WI38 (cell line): ENCODE measurements around the gene PPP3CA.
A peak's percentile ranks its signal among the peaks of the same experiment; 100 is the strongest.

Source experiments
- H3K4me3 ChIP-seq: 2 replicates; pipeline ENCODE4 v1.5.1; 2011; ENCODE audit warnings: low read depth, mild to moderate bottlenecking, control low read depth, low read length
- TF ChIP-seq, protein P1 (sequence below): IDR thresholded peaks from 2 replicates; pipeline ENCODE4 v1.5.1; 2012; ENCODE audit warnings: low read depth, mild to moderate bottlenecking, control low read depth, low read length

The PPP3CA gene

DNA sequence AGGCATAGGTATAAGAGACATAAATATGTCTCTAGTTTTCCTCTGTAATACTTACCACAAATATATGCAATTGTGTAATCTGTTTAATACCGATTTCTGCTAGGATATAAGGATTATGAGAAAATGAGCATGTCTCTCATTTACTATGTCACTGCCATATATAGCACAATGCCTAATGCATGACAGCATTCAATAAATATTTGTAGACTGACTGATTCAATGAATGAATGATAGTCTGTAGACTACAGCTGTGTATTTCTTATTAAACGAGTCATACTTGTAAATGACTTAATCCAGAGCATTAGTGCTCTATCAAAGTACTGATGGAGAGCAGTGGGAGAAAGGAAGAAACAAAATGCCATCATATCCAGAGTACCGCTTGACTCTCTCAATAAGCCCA lies 175.6 kb downstream of the PPP3CA start:
- no peak overlapping the region for H3K4me3 ChIP-seq
- TF ChIP-seq, protein P1, sequence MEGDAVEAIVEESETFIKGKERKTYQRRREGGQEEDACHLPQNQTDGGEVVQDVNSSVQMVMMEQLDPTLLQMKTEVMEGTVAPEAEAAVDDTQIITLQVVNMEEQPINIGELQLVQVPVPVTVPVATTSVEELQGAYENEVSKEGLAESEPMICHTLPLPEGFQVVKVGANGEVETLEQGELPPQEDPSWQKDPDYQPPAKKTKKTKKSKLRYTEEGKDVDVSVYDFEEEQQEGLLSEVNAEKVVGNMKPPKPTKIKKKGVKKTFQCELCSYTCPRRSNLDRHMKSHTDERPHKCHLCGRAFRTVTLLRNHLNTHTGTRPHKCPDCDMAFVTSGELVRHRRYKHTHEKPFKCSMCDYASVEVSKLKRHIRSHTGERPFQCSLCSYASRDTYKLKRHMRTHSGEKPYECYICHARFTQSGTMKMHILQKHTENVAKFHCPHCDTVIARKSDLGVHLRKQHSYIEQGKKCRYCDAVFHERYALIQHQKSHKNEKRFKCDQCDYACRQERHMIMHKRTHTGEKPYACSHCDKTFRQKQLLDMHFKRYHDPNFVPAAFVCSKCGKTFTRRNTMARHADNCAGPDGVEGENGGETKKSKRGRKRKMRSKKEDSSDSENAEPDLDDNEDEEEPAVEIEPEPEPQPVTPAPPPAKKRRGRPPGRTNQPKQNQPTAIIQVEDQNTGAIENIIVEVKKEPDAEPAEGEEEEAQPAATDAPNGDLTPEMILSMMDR, result no peak

DNA sequence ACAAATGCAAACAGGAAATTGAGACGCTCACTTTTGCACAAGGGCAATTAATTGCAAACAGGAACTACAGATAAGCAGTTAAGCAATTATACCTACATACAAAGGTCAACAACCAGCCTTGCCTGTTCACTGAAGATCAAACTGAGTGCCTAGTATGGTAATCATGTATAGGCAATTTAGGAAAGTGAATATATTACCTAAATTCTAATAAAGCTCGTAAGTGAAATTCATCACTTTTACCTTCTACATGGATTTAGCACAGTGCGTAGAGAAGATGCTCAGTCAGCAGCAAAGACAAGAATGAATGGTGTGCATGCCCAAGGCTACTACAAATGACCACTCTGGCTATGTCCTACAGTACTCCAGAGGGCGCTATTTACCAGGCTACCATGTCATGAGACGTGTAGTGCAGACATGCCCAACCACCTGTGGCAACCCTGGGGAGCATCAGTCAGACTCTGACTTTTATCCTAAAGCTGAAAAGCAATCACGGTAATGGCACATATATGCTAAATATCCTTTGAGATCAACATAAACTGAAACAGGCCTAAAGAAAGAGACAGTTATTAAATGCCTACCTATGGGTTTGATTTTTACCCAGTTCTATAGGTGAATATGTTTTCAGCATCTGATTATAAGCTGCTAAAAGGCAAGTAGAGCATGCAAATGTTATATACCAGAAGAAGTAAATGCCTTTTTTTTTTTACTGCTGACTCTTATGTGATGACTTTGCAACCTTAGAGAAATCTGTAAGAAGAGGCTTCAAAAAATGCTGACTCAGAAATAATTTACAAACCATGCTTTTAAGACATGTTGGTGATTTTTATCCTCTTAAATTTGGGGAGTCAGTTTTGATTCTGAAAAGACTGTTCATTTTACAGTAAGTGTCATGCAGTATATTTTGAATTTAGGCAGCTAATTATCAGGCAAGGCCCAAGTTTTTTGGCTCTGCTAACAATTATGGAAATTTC lies 178.0 kb downstream of the PPP3CA start:
- H3K4me3 ChIP-seq, result no peak overlapping the region
- TF ChIP-seq, protein P1, result peak; percentile 42

DNA sequence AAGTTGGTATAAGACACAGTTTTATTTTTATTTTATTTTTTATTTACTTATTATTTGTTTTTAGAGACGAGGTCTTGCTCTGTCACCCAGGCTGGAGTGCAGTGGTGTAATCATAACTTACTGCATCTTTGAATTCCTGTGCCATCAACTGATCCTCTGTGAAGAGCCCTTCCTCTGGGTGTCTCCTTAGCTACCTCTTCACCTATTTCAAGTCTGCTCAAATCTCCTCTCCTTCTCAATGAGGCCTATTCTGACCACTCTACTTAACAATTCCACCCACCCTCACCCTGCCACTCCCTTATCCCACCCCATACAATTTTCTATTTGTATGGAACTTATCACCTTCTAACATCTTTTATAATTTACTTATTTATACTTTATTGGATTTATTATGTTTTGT lies 183.4 kb downstream of the PPP3CA start:
- no peak overlapping the region for H3K4me3 ChIP-seq
- TF ChIP-seq, protein P1, result no peak

DNA sequence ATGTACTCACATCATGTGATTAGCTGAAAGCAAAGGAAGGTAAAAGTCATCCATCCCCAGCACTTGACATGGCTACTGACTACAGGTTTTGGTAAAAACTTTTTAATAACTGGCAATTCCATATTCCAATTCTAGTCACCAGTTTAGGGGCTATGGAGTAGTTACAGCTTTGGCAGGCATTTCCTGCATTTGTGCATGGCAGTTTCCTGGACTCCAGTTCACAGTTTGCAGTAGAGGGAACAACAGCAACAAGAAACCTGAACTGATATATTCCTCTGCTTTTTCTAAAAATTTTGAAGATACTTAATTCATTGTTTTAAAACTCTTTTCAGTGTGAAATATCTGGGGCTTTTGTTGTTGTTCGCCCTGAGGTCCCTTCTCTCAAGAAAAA lies 184.3 kb downstream of the PPP3CA start:
- TF ChIP-seq, protein P1, result no peak
- no peak overlapping the region for H3K4me3 ChIP-seq

DNA sequence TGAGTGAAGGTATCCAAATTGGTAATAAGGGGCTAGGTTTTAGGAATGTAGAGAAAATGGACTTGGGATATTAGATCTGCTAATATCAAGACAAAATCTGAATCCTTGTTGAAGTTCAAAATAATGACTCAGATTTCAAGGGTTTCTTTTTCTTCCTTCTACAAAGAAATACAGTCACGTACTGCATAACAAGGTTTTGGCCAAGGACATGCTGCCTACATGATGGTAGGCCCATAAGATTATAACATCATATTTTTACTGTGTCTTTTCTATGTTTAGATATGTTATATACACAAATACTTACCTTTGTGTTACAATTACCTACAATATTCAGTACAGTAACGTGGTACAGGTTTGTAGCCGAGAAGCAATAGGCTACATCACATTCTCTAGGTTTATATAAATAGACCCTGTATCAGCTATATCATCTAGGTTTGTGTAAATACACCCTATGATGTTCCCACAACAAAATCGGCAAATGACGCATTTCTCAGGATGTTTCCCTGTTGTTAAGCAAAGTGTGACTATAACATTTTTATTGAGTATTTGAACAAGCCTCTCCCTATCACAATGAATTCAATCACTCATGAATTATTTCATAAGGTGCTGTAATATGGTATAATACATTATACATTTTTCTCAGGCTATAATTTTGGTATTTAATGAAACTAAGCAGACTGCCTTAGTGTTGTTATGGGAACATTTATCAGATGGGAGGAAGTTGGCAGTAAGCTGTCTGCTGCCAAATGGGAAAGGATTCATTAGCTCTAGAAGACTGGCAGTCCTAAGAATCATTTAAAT lies 186.3 kb downstream of the PPP3CA start:
- TF ChIP-seq, protein P1, result no peak
- H3K4me3 ChIP-seq, result no peak overlapping the region

DNA sequence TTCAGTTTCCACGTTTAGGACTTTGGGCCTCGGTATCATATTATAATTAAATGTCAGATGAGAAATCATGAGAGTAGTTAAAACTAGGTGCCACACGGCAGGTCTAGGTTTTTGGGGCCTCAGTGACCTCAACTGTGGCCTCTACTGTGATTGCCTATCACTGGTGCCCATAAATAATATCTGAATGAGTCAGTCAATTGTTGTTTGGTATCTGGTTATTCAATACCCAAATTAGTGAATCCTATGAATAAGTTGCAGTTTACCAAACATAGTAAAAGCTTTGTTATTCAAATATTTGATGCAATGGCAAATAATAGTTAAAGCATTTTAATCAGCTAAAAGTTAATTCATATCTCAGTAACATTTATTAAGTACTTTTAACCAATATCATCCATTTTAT lies 188.8 kb downstream of the PPP3CA start:
- no peak overlapping the region for H3K4me3 ChIP-seq
- TF ChIP-seq, protein P1, result no peak

DNA sequence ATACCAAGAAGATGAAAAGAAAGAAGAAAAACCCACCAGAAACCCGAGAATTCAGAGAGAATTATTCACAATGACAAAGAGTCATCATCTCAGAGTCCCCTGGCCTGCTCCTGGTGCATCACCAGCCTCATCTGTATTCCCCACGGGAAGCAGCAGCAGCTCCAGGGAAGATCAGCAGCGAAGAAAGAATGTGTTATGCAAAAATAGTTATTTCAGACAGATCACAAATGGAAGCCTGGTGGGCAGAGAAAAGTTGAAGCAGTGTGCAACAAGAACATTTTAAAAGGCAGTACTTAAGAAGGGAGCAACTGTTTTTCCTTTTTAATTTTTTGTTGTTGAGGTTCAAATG lies 189.2 kb downstream of the PPP3CA start:
- no peak overlapping the region for H3K4me3 ChIP-seq
- TF ChIP-seq, protein P1, result no peak
